GM19023 (cell line): Measurements from ENCODE around the gene ZNF425.
"Not testable (repeated sequence)": the region's sequence is repeated elsewhere in the genome, so short reads cannot be mapped to it uniquely, and the experiment has no call there.

Source experiments
- ATAC-seq: cut with Tn5 transposase; IDR thresholded peaks from one replicate; pipeline ENCODE4 v1.9.1; 2021; ENCODE audit warnings: mild to moderate bottlenecking, moderate library complexity; ENCODE audit not compliant: unreplicated experiment

The ZNF425 gene

DNA sequence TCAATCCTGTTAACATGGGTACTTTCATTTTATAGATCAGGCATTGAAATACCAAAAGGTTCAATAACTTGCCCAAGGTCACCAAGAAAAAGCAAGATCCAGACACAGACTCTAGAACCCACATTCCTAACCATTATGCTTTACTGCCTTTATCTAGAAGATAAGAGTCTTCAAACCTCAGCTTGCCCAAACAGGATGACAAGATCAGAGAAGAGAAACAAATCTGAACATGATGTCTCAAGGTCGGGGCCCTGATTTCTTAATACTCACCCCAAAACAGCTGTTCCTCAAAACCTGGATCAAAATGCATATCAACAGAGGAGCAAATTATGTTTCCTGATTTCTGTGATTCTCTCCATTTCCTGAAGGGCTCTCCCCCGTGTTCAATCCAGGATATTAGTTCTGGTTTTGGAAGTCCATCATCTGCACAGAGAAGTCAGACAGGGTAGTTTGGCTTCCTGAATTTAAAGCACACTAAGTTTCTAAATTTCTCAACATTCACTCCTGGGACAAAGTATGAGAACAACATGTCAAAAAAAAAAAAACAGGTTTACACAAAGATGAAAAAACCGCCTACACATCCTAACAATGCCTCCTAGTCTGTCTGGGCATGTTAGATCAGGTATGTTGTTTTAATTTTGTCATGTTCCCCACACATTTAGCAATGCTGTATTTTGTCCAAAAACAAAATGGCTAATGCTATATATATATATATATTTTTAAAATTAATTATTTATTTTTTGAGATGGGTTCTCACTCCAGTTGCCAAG, 51.8 kb downstream of the ZNF425 start:
- no peak for ATAC-seq

DNA sequence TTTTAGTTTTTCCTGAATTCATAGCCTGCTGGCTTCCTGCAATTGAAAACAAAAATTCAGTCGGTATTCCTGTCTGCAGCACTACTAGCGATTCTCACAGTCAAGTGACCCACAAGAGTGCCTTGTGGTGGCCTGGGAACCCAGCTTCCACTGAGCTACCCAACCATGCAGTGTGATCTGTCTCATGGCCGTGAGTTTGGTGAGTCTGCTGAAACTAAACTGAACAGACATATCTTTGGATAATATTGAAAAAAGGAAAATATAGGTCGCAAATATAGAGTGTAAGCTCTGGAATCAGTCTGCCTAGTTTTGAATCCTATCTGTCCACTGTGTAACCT, 53.7 kb downstream of the ZNF425 start:
- no peak for ATAC-seq

DNA sequence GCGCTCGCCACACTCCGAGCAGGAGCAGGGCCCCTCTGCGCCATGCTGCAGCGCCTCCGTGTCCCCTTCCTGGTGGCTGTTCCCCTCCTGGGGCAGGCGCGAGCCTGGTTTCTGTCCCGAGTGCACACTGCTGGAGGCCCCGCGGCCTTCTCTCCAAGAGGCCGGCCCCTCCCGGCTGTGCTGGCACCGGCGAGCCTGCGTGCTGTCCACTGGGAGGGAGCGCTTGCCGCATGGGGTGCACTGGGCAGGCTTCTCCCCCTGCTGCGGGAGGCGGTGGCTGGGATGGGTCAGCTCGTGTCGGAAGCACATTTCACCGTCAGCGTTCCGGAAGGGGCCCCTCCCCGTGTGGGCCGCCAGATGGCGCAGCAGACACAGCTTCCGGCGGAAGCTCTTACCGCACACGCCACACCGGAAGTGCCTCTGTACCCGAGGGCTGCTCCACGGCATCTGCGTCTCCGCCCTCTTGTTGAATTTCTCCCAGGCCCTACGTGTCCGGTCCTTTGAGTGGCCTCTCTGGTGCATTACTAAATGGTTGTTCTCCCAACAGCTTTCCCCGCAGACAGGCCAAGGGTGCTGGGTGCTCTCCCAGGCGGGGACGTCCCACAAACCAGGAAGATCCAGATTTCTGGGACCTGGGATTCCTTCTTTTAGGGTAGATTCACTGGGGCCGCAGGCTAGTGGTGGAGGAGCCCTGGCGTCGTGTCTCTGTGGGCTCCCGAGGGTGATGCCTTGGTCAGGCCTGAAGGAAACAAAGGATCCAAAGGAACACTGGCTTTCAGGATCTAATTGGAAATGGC, 54.3 kb downstream of the ZNF425 start:
- no peak for ATAC-seq

DNA sequence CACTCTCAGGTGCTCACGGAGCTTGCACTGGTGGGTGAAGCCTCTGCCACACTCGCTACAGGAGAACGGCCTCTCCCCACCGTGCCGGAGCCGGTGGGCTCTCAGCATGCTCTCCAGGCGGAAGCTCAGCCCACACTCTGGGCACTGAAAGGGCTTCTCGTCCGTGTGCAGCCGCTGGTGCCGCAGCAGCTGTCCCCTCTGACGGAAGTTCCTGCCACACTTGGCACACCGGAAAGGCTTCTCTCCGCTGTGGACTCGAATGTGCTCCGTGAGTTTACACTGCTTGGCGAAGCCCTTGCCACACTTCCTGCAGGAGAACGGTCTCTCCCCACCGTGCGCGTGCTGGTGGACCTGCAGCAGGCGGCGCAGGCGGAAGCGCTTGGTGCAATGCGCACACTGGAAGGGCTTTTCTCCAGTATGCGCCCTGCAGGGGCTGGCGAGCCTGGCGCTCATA, 54.9 kb downstream of the ZNF425 start:
- no peak for ATAC-seq

DNA sequence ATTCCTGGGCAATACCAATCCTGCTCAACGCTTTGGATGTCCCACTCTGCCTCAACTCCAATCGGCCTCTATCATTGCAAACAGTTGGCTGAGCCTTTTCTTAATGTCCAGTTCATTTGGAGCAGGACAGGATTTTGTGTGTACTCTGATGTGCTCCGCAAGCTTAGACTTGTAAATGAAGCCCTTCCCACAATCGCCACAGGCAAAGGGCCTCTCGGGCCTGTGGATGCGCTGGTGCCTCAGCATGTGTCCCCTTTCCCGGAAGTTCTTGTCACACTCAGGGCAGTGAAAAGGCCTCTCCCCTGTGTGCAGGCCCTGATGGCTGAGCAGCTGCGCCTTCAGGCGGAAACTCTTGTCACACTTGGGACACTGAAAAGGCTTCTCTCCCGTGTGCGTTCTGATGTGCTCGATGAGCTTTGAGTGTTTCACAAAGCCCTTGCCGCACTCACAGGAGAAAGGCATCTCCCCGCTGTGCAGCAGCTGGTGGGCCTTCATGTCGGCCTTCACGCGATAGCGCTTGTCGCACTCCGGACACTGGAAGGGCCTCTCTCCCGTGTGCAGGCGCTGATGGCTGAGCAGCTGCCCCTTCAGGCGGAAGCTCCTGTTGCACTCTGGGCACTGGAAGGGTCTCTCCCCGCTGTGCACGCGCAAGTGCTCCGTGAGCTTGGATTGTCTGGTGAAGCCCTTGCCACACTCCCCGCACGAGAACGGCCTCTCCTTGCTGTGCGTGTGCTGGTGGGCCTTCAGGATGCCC, 55.6 kb downstream of the ZNF425 start:
- no peak for ATAC-seq

DNA sequence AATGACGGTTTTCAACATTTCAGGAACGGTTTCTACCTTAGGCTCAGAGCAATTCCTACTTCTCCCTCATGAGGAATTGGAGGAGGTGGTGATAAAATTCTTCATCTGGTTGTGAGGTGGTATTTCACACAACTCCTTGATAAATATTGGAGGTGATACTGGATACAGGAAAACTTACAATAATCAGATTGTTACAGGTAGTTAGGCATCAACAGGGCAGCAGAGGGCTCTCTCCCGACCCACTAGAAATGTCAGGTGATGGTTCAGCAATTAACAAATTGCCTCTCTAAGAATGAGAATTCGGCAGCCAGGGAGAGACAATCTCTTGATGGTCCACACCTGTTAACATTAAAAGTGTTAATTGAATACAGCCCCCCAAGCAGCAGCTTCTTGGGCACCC, 58.3 kb downstream of the ZNF425 start:
- no peak for ATAC-seq

DNA sequence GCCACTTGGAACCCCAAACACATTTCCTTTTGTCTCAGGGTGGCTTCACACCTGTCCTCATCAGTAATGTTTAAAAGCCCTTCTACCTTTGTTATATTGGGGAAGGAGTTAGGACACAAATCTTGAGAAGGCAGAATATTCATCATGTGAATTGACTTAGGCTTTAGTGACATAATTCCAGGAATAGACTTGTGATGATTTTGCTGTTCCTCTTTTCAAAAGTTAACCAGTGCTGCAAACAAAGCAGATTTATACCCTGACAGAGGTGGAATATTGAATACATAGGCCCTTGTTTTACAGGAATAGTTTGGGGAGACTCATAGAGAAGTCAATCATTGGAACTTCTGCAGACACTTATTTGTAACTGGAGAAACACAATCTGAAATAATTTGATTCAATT, 62.6 kb downstream of the ZNF425 start:
- no peak for ATAC-seq

DNA sequence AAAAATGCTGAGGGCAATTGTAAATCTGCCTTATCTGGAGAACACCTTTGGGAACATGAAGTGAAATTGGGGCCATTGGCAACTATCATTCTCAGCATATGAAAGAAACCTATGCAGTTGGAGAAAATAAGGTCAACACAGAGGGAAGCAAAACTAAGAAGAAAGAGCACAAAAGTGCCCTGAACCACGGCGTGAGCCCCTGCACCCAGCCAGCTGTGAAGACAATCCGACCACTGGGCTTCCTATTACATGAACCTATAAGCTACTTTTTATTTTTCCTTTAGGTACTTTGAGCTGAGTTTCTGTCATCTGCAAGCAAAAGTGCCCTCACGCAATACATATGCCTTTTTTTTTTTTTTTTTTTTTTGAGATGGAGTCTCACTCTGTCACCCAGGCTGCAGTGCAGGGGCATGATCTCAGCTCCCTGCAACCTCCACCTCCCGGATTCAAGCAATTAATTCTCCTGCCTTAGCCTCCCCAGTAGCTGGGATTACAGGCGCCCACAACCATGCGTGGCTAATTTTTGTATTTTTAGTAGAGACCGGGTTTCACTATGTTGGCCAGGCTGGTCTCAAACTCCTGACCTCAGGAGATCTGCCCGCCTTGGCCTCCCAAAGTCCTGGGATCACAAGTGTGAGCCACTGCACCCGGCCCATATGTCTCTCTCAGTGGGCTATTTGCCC, 63.8 kb downstream of the ZNF425 start:
- not testable (repeated sequence) for ATAC-seq

DNA sequence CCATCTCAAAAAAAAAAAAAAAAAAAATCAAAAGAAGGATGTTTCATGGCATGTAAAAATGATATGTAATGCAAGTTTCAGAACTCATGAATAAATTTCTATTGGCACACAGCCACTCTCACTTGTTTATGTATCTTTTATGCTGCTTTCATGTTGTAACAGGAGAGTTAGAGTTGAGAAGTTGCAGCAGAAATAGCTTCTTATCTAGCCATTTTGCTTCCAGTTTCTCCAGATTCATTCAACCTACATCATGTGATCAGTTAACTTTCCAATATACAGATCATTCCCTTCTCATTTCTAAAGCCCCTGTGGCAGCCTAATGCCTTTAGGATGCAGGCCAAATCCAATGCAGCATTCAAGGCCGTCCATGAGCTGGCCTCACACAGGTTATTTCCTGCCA, 66.0 kb downstream of the ZNF425 start:
- ATAC-seq, result no peak

DNA sequence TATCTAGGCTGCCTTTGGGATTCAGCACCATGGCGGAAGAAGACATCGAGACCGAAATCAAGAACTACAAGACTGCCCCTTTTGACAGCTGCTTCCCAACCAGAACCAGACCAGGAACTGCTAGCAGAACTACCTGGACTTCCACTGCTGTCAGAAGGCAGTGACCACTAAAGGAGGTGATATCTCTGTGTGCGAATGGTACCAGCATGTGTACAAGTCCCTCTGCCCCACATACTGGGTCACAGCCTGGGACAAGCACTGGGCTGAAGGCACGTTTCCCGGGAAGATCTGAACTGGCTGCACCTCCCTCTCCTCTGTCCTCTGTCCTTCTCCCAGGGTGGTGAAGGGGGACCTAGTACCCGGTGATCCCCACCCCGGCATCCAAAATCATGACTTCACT, 72.2 kb downstream of the ZNF425 start:
- no peak for ATAC-seq

DNA sequence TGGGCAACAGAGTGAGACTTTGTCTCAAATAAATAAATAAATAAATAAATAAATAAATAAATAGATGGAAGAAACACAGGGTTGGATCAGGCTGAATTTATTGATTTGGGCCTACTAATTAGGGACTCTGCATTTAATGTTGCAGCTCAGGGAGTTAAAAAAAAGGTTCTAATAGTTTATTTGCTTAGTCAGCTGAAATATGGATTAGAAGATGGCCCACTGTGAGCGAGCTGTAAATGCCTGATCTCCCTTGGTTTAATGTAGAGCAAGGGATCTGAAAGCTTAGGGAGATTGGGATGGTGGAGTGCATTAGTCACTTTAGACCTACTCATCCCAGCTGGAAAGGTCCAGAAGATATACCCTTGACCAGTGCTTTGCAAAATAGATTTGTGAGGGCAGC, 72.7 kb downstream of the ZNF425 start:
- ATAC-seq, result no peak
